OCI-LY7 (cell line): ENCODE measurements around the gene ZMIZ2. TPM values are rescaled to one million over a fixed set of nuclear protein-coding genes. Genes with fewer than 3 reads are reported as not detected.

Experiments
- BruUV-seq: library from RNA; stranded (reverse); fragments of 400-500 nt; replicated peaks from 2 replicates; lab custom pipeline; 2021; lab: Mats Ljungman, UMichigan
- CTCF ChIA-PET: fragments of 300-600 bp; sonication (Branson Sonifier 250); formaldehyde crosslinking; loops from one replicate; lab custom pipeline; 2022; ENCODE audit warnings: antibody characterized with exemption; ENCODE audit not compliant: unreplicated experiment; lab: Charles Lee
- POLR2A ChIA-PET: fragments of 300-600 bp; sonication (Branson Sonifier 250); formaldehyde crosslinking; loops from one replicate; lab custom pipeline; 2022; ENCODE audit warnings: antibody characterized with exemption; lab: Charles Lee
- DNase-seq: peaks from one replicate; pipeline ENCODE4 v3.0.0-alpha.2; 2015; ENCODE audit warnings: low spot score
- H2AFZ ChIP-seq: fragments of 200-600 bp; sonication (generic), shearing (Covaris generic); 2 replicates; pipeline ENCODE4 v1.6.1; 2014; ENCODE audit warnings: mild to moderate bottlenecking, antibody characterized with exemption, low read length, moderate library complexity
- H3K27ac ChIP-seq: fragments of 200-600 bp; sonication (generic); 2 replicates; pipeline ENCODE4 v1.5.1; 2014; ENCODE audit warnings: mixed run types, low read depth, mild to moderate bottlenecking, moderate library complexity, low read length, inconsistent platforms; ENCODE audit not compliant: poor library complexity, severe bottlenecking
- H3K36me3 ChIP-seq: fragments of 200-600 bp; sonication (generic); 2 replicates; pipeline ENCODE4 v1.6.1; 2014; ENCODE audit warnings: mild to moderate bottlenecking, antibody characterized with exemption, low read length, moderate library complexity, mixed read lengths; ENCODE audit not compliant: insufficient read depth
- H3K4me1 ChIP-seq: fragments of 200-600 bp; sonication (generic); 2 replicates; pipeline ENCODE4 v1.5.1; 2014; ENCODE audit warnings: mild to moderate bottlenecking, low read length; ENCODE audit not compliant: insufficient read depth, poor library complexity, severe bottlenecking
- H3K4me2 ChIP-seq: fragments of 200-600 bp; sonication (generic); 2 replicates; pipeline ENCODE4 v1.6.1; 2014; ENCODE audit warnings: mild to moderate bottlenecking, low read length
- H3K4me3 ChIP-seq: fragments of 200-600 bp; sonication (generic); 2 replicates; pipeline ENCODE4 v1.5.1; 2014; ENCODE audit warnings: mild to moderate bottlenecking, low read depth, low read length; ENCODE audit not compliant: poor library complexity, severe bottlenecking
- H3K79me2 ChIP-seq: fragments of 200-600 bp; sonication (generic); 2 replicates; pipeline ENCODE4 v1.6.1; 2016; ENCODE audit warnings: low read depth, mild to moderate bottlenecking, low read length, moderate library complexity, mixed read lengths; ENCODE audit not compliant: insufficient read depth
- H3K9me2 ChIP-seq: fragments of 200-600 bp; sonication (generic); 2 replicates; pipeline ENCODE4 v1.6.1; 2016; ENCODE audit warnings: mild to moderate bottlenecking, low read length, mixed read lengths; ENCODE audit not compliant: insufficient read depth
- H3K9me3 ChIP-seq: fragments of 200-600 bp; sonication (generic); 2 replicates; pipeline ENCODE4 v1.6.1; 2014; ENCODE audit warnings: mild to moderate bottlenecking, mixed run types, low read length, mixed read lengths
- H4K20me1 ChIP-seq: fragments of 200-600 bp; sonication (generic); 2 replicates; pipeline ENCODE4 v1.6.1; 2014; ENCODE audit warnings: mild to moderate bottlenecking, antibody characterized with exemption, low read length, moderate library complexity, mixed read lengths; ENCODE audit not compliant: insufficient read depth
- CTCF ChIP-seq: fragments of 200-600 bp; sonication (generic); conservative IDR thresholded peaks from 2 replicates; pipeline ENCODE4 v1.5.1; 2014; ENCODE audit warnings: mild to moderate bottlenecking, antibody characterized with exemption, low read length, moderate library complexity, mixed read lengths
- EZH2phosphoT487 ChIP-seq: fragments of 200-600 bp; sonication (generic); IDR thresholded peaks from 2 replicates; pipeline ENCODE4 v1.6.1; 2018; ENCODE audit warnings: low read depth, borderline replicate concordance, mild to moderate bottlenecking, mixed run types, antibody characterized with exemption, low read length, moderate library complexity, mixed read lengths
- intact Hi-C: fragments of 100-400 bp; cut with micrococcal nuclease; formaldehyde crosslinking; loops from one replicate; pipeline ENCODE4 v1.10.0; 2022; ENCODE audit not compliant: unreplicated experiment
- total RNA-seq, 2 experiments: library from RNA; depleted of rRNA in 1 of 2; stranded (reverse); fragments of >200 nt in 1 of 2; shearing (Covaris generic) in 1 of 2; gene quantifications; 2 replicates each; pipeline ENCODE4 v1.2.3, GENCODE V29; 2014 to 2022

ZMIZ2 gene
- total RNA-seq, 2 experiments from 2014 or later: 17.2 to 79.7 TPM

GRCh38 chr7:44769376-44769775 is 20.7 kb downstream of the ZMIZ2 start:
- no peak for DNase-seq
- intact Hi-C loops: no loop called here
- H3K27ac ChIP-seq: no peak overlapping the region
- H3K9me2 ChIP-seq: no peaks in the 10 kb centered on the region
- no peak overlapping the region for H3K4me2 ChIP-seq
- no peaks in the 10 kb centered on the region for H3K4me1 ChIP-seq
- TF ChIP-seq CTCF: no peak
- no peak for TF ChIP-seq EZH2phosphoT487
- CTCF ChIA-PET: no interaction called here
- no peak overlapping the region for H2AFZ ChIP-seq
- H3K4me3 ChIP-seq: no peak overlapping the region
- POLR2A ChIA-PET: interaction anchor here (1.7 kb wide), 1 partner anchor 163 kb away, joined by 4 read pairs; the partner anchor contains the start of gene OGDH
- no peaks in the 10 kb centered on the region for H3K79me2 ChIP-seq
- peaks cover 35% of the 10 kb centered on the region for H3K36me3 ChIP-seq
- no peaks in the 10 kb centered on the region for H3K9me3 ChIP-seq
- no peaks in the 10 kb centered on the region for H4K20me1 ChIP-seq
- BruUV-seq: no TSS peak

GRCh38 chr7:44769776-44770294 is 21.2 kb downstream of the ZMIZ2 start:
- intact Hi-C loops: no loop called here
- no peak for DNase-seq
- no peaks in the 10 kb centered on the region for H3K4me1 ChIP-seq

More at GRCh38 chr7:44769776-44770294, 21.2 kb downstream of the ZMIZ2 start:
- Histone ChIP-seq H3K27ac (no peak overlapping the region), H3K9me2 (no peaks in the 10 kb centered on the region), H3K9me3 (no peaks in the 10 kb centered on the region), H3K4me2 (no peak overlapping the region), H3K79me2 (no peaks in the 10 kb centered on the region), H4K20me1 (no peaks in the 10 kb centered on the region), H2AFZ (no peak overlapping the region), H3K36me3 (peaks cover 31% of the 10 kb centered on the region), H3K4me3 (no peak overlapping the region)
- BruUV-seq: no TSS peak
- CTCF ChIA-PET: no interaction called here
- POLR2A ChIA-PET: interaction anchor here (1.7 kb wide), 1 partner anchor 163 kb away, joined by 4 read pairs; the partner anchor contains the start of gene OGDH
- TF ChIP-seq CTCF (no peak), EZH2phosphoT487 (no peak)
